SHP77 (cell line): ENCODE results near the gene LRRC8E.

Experiments
- DNase-seq, 2 experiments: peaks; one replicate each; lab custom pipeline; 2025; lab: John Stamatoyannopoulos, UW

The LRRC8E gene

DNA sequence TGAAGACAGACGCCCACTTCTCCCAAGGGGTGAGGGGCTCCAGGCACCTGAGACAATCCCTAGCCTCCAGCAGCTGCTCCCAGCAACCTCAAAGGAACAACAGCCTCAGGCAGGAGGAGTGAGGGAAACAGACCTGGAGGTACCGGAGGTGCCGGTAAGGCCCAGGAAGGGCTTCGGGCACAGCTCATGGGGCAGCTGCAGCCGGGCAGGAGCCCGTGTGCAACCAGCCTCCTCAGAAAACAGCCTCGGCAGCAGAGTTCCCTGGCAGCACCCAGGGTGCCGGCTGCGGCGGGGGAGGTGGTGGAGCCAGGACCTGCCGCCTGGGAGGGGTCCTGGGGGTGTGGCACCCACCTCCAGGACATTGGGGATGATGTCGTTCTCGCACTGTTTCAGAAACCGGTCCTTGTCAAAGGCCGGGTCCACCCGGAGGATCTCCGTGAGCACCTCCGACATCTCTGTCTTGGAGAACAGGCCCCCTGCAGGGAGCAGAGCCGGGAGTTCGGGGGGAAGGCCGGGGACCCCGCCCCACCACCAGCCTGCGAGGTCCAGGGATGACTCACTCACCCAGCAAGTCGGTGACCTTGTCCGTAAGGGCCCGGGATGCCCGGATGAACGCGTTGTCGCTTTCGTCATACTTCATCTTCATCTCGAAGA lies 44.1 kb downstream of the LRRC8E start:
- no peak for DNase-seq

GRCh38 chr19:7932930-7933300 lies 44.6 kb downstream of the LRRC8E start:
- DNase-seq = no peak

- no peak for DNase-seq
These were observed 45.1 kb downstream of the LRRC8E start for GRCh38 chr19:7933411-7933810.

DNA sequence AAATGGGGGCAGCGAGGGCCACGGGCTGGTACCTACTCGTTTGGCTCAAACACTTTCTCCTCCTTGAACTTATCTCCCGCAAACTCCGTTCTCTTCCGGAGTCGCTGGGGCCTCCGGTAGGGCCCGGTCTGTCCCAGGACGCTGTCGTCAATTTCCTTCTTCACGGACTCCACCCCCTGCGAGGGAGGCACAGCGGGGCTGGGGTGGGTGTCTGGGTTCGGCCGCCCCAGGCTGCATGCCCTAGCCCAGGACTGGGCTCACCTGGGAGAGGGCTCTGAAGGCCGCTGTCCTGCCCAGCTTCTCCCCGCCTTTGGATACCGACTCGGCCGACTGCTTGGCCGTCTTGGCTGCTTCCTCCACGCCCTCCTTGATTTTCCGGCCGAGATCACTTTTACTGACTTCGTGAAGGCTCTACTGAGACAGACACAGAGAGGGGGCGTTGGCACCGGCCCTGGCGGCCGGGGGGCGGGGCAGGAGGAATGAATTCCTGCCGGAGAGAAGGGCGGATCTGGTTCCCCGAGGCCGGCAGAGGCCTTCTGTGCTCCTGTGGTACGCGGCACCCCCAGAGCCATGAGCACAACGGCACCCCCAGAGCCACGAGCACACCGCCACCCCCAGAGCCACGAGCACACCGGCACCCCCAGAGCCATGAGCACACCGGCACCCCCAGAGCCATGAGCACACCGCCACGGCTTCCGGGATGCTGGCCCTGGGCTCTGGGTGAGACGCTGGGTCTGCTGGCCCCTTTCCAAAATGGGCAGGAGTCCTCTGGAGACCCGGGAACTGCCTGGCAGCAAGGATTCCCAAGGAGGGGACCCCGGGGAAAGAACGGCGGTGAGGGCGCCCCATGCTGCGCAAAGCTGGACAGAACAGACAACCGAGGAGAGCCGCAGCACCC lies 45.8 kb downstream of the LRRC8E start:
- DNase-seq = no peak

- no peak for DNase-seq
These were observed 46.5 kb downstream of the LRRC8E start for GRCh38 chr19:7934766-7935165.

DNA sequence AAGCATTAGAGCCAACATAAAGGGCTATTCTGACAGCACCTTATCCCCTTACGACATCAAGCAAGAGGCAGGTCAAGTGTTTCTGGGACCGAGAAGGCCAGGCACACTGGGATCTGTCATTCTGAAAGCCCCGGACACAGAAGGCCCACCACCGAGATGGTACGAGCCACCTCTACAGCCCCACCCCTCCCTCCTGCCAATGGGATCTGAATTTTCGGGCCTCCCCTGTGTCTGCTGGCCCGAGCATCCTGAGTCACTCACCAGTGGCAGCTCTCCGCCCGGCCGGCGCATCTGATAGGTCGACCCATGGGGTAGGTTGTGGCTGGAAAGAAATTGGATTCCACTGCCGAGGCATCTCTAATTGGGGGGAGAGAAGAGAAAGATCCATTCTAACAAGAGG lies 52.5 kb downstream of the LRRC8E start:
- no peak for DNase-seq

- DNase-seq = no peak
These were observed 53.7 kb downstream of the LRRC8E start for GRCh38 chr19:7941895-7942596.

DNA sequence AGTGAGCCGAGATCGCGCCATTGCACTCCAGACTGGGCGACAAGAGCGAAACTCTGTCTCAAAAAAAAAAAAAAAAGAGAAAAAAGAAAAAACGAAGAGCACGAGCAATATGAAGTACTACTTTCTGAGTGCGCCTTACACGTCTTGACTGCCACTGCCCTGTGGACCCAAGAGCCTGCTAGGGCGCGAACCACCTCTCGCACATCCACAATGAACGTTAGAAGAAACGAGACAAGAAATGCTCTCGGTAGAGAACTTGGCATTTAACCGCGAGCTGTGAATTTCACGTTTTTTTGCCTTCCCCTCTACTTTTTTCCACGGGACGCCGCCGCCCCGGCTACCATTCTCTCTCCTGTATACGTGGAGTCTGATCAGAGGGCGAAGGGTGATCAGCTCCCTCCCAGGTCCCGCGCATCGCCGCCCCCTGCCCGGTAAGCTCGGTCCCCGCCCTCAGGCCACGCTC lies 54.7 kb downstream of the LRRC8E start:
- no peak for DNase-seq

GRCh38 chr19:7943444-7944176 lies 55.3 kb downstream of the LRRC8E start, which contains the start of gene TIMM44:
Gene TIMM44, minus strand, starts transcription at chr19:7943666. Its CDS starts 15 bp downstream, at chr19:7943651.
- peak; percentile 99 for DNase-seq

GRCh38 chr19:7944177-7944761 lies 56.0 kb downstream of the LRRC8E start:
- peak; percentile 67 to 86 for DNase-seq

DNA sequence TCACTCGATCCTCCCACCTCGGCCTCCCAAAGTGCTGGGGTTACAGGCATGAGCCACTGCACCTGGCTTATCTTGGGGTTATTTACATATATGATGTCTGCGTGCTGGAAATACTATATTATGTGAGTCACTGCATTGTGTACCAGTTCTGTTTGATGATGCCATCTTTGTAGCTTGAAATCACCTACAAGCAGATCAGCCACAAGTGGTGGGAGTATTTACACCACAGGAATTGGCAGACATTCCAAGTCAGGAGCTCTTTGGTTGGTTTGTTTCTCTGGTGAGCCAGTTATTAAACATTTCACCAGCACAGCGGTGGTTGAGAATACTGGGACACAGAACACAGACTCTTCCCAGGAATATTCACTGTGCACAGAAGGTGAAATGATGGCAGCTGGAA lies 59.6 kb downstream of the LRRC8E start:
- no peak for DNase-seq
